Measurements from ENCODE around the gene ZMYM3. TPM values are rescaled to one million over a fixed set of nuclear protein-coding genes. Genes with fewer than 3 reads are reported as not detected.
"Not testable (repeated sequence)": the region's sequence is repeated elsewhere in the genome, so short reads cannot be mapped to it uniquely, and the experiment has no call there.

Gene ZMYM3
- total RNA-seq: 10 to 100 TPM; 35.3 to 36.0 TPM
- 1 to 10 TPM; 4.8 to 6.5 (median 5.0) TPM for polyA plus RNA-seq
- total RNA-seq: 19.3 to 59.9 (median 53.4) reads per million in 6 experiments

GRCh38 chrX:71254092-71254963 lies at the start of gene ZMYM3:
ZMYM3 (minus strand) TSS chrX:71254140; CDS start chrX:71253255, 885 bp downstream.
- DNase-seq (peak; percentile 68 to 93 (median 84)), ATAC-seq (peak; percentile 82 to 84)
- Mint-ChIP-seq H3K4me1 (peaks cover 13 to 32% (median 23%) of the 10 kb centered on the region in 4 donors), H3K4me3 (peak within 1 kb of the TSS; percentile 84 to 98 (median 93)), H3K9me3 (no peaks in the 10 kb centered on the region), H3K27me3 (no peaks in the 10 kb centered on the region), H3K36me3 (peaks cover 0 to 11% (median 0%) of the 10 kb centered on the region in 3 donors), H3K27ac (peak within 1 kb of the TSS; percentile 89 to 98 (median 97))
- POLR2A ChIA-PET: interaction anchor here (0.6 to 5.2 kb wide), 17 partner anchors 27 to 280 kb away, joined by 3 to 84 read pairs (median 4); partner anchors contain the start of genes ITGB1BP2, NONO, OGT and SNX12

- DNase-seq (no peak), ATAC-seq (no peak)
- POLR2A ChIA-PET: no interaction called here
- no peak overlapping the region for H3K4me3 Mint-ChIP-seq
- peaks cover 0 to 52% (median 7%) of the 10 kb centered on the region in 3 donors for H3K36me3 Mint-ChIP-seq
- peaks cover 3 to 8% (median 4%) of the 10 kb centered on the region in 4 donors for H3K4me1 Mint-ChIP-seq
- H3K9me3 Mint-ChIP-seq: no peaks in the 10 kb centered on the region
- H3K27me3 Mint-ChIP-seq: no peaks in the 10 kb centered on the region
- peak overlapping the region in 3 of 10 donors; percentile 9 to 62 (median 44) for H3K27ac Mint-ChIP-seq
These were observed 48.7 kb upstream of the ZMYM3 start for GRCh38 chrX:71302461-71303213.

GRCh38 chrX:71301195-71301924 lies 47.4 kb upstream of the ZMYM3 start, which contains the start of gene ITGB1BP2:
ITGB1BP2 (plus strand) TSS chrX:71301750; CDS start chrX:71301807, 57 bp downstream.
- peaks cover 3 to 8% (median 6%) of the 10 kb centered on the region in 4 donors for H3K4me1 Mint-ChIP-seq
- peaks cover 0 to 65% (median 10%) of the 10 kb centered on the region in 3 donors for H3K36me3 Mint-ChIP-seq
- DNase-seq: no peak
- peak in 1 of 2 donors; percentile 26 for ATAC-seq
- H3K27me3 Mint-ChIP-seq: no peaks in the 10 kb centered on the region
- H3K4me3 Mint-ChIP-seq: no peak within 1 kb of the TSS
- POLR2A ChIA-PET: interaction anchor here (0.8 kb wide), 1 partner anchor 47 kb away, joined by 4 read pairs; the partner anchor contains the start of gene ZMYM3
- no peaks in the 10 kb centered on the region for H3K9me3 Mint-ChIP-seq
- peak within 1 kb of the TSS in 5 of 10 donors; percentile 22 to 72 (median 49) for H3K27ac Mint-ChIP-seq

GRCh38 chrX:71300495-71300894 lies 46.6 kb upstream of the ZMYM3 start:
- POLR2A ChIA-PET: interaction anchor here (1.2 kb wide), 1 partner anchor 47 kb away, joined by 4 read pairs; the partner anchor contains the start of gene ZMYM3
- DNase-seq, ATAC-seq, H3K4me3 Mint-ChIP-seq, H3K9me3 Mint-ChIP-seq, H3K4me1 Mint-ChIP-seq, H3K27me3 Mint-ChIP-seq: not testable (repeated sequence)
- Mint-ChIP-seq H3K27ac (peak overlapping the region in 1 of 10 donors; percentile 53), H3K36me3 (peaks cover 0 to 73% (median 10%) of the 10 kb centered on the region in 3 donors)

- not testable (repeated sequence) for H3K4me1 Mint-ChIP-seq, ATAC-seq, H3K27me3 Mint-ChIP-seq, DNase-seq, H3K9me3 Mint-ChIP-seq, H3K4me3 Mint-ChIP-seq
- H3K27ac Mint-ChIP-seq: peak overlapping the region in 1 of 10 donors; percentile 53
- peaks cover 0 to 78% (median 10%) of the 10 kb centered on the region in 3 donors for H3K36me3 Mint-ChIP-seq
- POLR2A ChIA-PET: interaction anchor here (1.2 kb wide), 1 partner anchor 46 kb away, joined by 4 read pairs; the partner anchor contains the start of gene ZMYM3
These were observed 46.1 kb upstream of the ZMYM3 start for GRCh38 chrX:71300064-71300463.

- Mint-ChIP-seq H3K27me3 (no peaks in the 10 kb centered on the region), H3K27ac (no peak overlapping the region)
- POLR2A ChIA-PET: no interaction called here
These were observed 44.2 kb upstream of the ZMYM3 start for GRCh38 chrX:71298119-71298518.

GRCh38 chrX:71296806-71297205 lies 42.9 kb upstream of the ZMYM3 start:
- H3K4me3 Mint-ChIP-seq: no peak overlapping the region
- no peaks in the 10 kb centered on the region for H3K9me3 Mint-ChIP-seq
- POLR2A ChIA-PET: interaction anchor here (1.1 kb wide), 1 partner anchor 69 kb away, joined by 3 read pairs; the partner anchor contains the start of gene TAF1
- ATAC-seq (no peak), DNase-seq (no peak)
- H3K36me3 Mint-ChIP-seq: peaks cover 5 to 90% (median 11%) of the 10 kb centered on the region in 3 donors
- H3K27me3 Mint-ChIP-seq: no peaks in the 10 kb centered on the region
- peaks cover 0 to 7% (median under 1%) of the 10 kb centered on the region in 4 donors for H3K4me1 Mint-ChIP-seq
- H3K27ac Mint-ChIP-seq: no peak overlapping the region

More at GRCh38 chrX:71298119-71298518, 44.2 kb upstream of the ZMYM3 start:
- no peak for DNase-seq
- Mint-ChIP-seq H3K4me1 (peaks cover 3 to 9% (median 6%) of the 10 kb centered on the region in 4 donors), H3K9me3 (no peaks in the 10 kb centered on the region), H3K36me3 (peaks cover 5 to 77% (median 11%) of the 10 kb centered on the region in 3 donors), H3K4me3 (no peak overlapping the region)
- ATAC-seq: no peak

- ATAC-seq (no peak), DNase-seq (no peak)
- H3K27me3 Mint-ChIP-seq: no peaks in the 10 kb centered on the region
- H3K4me1 Mint-ChIP-seq: peaks cover 5 to 22% (median 15%) of the 10 kb centered on the region in 4 donors
- H3K4me3 Mint-ChIP-seq: no peak overlapping the region
- POLR2A ChIA-PET: interaction anchor here (1.0 to 1.3 kb wide), 2 partner anchors 39 to 97 kb away, joined by 3 read pairs; partner anchors contain the start of gene ZMYM3
- peak overlapping the region in 1 of 10 donors; percentile 52 for H3K27ac Mint-ChIP-seq
- peaks cover 4 to 76% (median 5%) of the 10 kb centered on the region in 3 donors for H3K36me3 Mint-ChIP-seq
- H3K9me3 Mint-ChIP-seq: no peaks in the 10 kb centered on the region
These were observed 38.9 kb upstream of the ZMYM3 start for GRCh38 chrX:71292669-71293365.

GRCh38 chrX:71291381-71291780 lies 37.4 kb upstream of the ZMYM3 start:
- peaks cover 2 to 69% (median 5%) of the 10 kb centered on the region in 3 donors for H3K36me3 Mint-ChIP-seq
- H3K9me3 Mint-ChIP-seq: no peaks in the 10 kb centered on the region
- H3K27me3 Mint-ChIP-seq: no peaks in the 10 kb centered on the region
- POLR2A ChIA-PET: interaction anchor here (0.8 kb wide), 1 partner anchor 7 kb away, joined by 3 read pairs; no protein-coding TSS in a partner anchor
- DNase-seq: no peak
- peaks cover 5 to 24% (median 21%) of the 10 kb centered on the region in 4 donors for H3K4me1 Mint-ChIP-seq
- no peak for ATAC-seq
- H3K4me3 Mint-ChIP-seq: no peak overlapping the region
- H3K27ac Mint-ChIP-seq: peak overlapping the region in 1 of 10 donors; percentile 72

- Mint-ChIP-seq H3K36me3 (peaks cover 0 to 31% (median 0%) of the 10 kb centered on the region in 3 donors), H3K27me3 (no peaks in the 10 kb centered on the region), H3K27ac (peak overlapping the region in 1 of 10 donors; percentile 41), H3K9me3 (no peaks in the 10 kb centered on the region), H3K4me3 (peak overlapping the region in 9 of 10 donors; percentile 30 to 100 (median 99)), H3K4me1 (peaks cover 4 to 40% (median 19%) of the 10 kb centered on the region in 4 donors)
- ATAC-seq: no peak
- no peak for DNase-seq
- POLR2A ChIA-PET: interaction anchor here (1.0 kb wide), 1 partner anchor 81 kb away, joined by 3 read pairs; no protein-coding TSS in a partner anchor
These were observed 32.0 kb upstream of the ZMYM3 start for GRCh38 chrX:71285929-71286328.
